DMS153 treated with DMSO at 0.1 percent for 48 hours (cell line): ENCODE results near the gene MELTF.

Experiments used
- DNase-seq: peaks from one replicate; lab custom pipeline; 2025; ENCODE audit not compliant: unreplicated experiment; lab: John Stamatoyannopoulos, UW

MELTF gene

DNA sequence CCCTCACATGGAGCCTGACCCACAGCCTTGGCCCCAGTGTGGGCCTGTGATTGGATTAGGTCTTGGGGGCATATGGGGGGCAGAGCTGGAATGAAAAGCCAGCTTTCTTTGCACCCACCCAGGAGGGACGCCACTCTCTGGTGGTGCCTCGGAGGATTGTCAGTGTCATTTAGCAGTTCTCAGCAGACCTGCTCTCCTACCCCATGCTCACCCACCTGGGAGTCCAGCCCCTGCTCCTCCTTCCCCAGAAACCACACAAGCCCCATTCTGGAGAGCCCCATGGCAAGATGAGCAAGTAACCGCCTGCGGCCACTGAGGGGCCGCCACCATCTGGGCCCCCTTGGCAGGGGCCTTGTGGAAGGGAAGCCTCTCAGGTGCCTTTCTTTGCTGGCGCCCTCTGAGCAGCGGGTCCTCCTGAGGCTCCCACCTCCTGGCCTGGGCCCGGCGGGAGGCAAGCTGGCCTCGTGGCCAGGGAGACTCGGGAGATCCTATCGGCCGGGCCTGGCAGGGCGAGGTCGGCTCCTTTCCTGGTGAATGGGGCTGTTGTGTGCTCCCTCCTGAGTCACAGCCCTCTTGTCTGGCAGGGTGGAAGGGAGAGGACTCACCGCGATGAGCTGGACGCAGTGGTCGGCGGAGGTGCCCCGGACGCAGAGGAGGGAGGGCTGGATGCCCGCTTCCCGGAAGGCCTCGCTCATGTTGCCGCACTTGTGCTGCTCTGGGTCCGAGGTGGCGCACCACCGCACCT lies 2.3 kb downstream of the MELTF start:
- DNase-seq, result no peak

DNA sequence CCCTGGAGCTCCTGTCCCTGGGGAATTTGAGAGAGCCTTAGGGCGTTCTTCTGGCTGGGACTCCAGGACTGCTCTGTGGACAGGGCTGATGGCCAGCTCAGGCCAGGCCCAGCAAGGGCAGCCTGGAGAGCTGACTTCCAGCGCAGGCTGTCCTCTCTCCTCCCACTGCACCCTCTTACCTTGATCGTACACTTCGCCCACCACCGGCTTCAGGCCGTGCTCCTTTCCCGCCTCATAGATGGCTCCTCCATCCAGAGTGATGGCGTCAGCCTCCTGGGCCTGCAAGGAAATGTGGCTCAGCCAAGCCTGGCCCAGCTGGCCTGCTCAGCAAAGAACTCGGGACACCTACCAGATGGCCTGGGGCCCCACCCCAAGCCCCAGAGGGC lies 3.1 kb downstream of the MELTF start:
- DNase-seq, result no peak

DNA sequence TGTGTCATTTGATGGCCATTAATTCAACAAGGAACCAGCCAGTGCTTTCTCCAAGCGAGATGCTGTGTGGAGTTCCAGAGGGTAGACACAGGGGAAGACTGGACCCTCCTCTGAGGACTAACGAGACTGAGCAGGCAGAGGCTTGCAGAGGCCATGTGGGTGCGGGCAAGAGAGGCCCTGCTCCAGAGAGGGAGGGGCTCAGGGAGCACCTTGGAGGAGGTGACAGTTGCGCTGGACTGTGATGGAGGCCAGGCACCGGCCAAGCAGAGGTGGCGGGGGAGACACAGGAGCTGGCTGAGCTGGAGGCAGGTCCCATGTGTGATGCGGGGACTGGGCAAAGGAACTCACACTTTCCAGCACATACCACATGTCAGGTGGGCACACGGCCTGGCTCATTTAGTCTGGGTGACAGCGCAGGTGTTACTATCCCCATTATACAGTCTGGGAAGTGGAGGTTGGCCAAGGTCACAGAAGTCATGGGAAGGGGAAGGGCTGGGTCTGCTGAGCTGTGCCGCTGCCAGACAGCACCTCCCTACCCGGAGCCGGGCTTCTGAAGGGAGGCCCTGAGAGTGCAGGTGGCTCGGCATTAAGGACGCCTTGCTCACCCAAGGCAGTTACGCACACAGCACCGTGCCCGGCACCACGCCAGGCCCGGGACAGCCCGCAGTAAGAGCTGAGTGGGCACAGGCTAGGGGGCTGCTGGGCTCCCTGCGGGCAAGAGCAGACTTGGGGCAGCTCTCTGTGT lies 3.7 kb downstream of the MELTF start:
- DNase-seq, result no peak

DNA sequence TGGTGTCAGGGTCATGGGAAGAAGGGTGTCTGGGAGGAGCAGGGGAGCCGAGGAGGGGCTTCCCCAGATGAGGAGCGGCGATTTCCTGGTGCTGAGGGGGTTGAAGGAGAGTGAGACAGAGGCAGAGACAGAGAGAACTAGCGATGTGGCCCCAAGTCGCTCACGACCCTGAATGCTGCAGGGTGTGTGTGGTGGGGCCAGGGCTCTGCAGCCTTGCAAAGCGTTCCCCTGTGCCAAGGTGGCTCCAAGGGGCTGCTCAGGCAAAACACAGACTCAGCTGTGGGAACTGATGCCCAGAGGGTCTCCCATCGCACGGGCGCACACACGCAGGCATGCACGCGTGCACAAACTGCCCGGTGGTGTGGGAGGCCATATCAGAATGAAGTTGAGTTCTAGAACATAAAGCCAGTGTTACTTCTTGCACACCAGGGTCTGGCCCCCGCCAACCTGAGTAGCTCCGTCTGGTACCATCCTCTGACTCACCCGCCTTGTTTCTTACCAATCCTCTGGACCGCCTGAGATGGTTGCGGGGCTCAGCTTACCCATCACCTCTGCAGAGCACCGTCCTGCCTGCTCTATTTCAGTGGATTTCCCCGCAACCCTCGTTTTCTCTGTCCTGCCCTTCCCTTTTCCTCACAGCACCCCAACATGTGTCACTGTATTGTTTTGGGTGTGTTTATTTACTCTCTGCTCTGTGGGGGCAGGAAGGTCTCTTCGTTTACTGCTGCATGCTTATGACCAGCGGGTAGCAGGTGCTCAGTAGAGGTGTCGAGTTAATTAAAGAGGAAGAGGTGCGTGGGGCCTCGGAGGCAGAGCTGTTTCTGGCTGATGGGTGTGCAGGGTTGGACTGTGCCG lies 4.5 kb downstream of the MELTF start:
- DNase-seq, result no peak

DNA sequence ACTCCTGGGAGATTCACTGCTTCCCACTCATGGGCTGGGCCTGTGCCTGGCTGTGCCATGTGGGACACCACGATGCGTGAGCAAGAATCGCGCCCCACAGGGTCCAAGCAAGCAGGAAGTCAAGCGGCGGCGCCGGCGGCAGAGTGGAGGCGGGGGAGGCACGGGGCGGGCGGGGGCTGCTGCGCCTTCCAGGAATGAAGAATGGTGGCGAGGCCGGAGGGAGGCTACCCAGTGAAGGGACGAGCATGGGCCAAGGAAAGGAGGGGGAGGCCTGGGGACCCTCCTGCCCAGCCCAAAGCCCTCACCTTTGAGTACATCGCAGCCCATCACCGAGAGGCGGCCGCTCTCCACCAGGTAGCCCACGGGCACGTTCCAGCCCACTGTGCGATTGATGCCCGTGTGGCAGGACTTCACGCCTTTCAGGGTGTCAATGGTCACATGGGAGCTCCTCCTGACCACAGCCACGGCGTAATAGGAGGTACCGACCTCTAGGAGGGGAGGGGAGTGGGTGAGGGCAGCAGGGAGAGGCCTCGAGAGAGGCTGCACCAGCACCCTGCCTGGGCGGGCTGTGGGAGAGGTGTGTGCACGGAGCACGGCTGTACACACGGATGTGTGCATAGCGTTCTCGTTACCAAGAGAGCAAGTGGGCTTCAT lies 5.5 kb downstream of the MELTF start:
- DNase-seq, result no peak

DNA sequence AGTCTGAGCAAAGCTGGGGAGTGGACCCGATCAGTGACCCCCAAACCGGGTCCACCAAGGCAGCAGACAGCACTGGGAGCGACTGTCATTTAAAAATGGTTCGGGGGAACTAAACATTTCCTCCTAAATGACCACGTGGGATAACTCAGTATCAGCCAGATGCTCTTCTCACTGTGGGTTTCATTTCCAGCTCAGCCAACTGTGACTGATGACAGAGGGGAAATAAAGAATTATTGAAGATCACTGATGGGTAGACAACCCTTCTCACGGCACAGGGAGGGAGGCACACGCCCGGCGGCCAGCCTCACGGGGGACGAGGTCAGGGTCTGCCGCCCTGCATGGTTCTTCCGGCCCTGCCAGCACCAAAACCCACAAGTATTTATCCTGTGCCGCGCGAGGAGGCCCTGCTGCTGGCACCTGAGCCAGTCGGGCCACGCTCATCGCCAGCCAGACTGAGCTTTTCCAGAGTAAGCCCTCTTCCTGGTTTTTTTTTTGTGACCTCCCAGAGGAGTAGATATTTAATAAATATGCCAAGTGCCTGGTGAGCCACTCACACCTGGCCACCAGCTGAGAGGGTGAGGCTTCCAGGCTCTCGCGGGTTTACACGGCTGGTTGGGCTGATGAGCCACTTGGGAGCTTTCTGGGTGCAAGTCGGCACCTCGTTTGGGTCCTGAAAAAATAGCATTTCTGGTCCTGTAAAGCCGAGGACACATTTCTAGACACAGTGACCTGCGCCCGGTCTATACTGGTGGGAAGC lies 6.2 kb downstream of the MELTF start:
- peak; percentile 48 for DNase-seq

DNA sequence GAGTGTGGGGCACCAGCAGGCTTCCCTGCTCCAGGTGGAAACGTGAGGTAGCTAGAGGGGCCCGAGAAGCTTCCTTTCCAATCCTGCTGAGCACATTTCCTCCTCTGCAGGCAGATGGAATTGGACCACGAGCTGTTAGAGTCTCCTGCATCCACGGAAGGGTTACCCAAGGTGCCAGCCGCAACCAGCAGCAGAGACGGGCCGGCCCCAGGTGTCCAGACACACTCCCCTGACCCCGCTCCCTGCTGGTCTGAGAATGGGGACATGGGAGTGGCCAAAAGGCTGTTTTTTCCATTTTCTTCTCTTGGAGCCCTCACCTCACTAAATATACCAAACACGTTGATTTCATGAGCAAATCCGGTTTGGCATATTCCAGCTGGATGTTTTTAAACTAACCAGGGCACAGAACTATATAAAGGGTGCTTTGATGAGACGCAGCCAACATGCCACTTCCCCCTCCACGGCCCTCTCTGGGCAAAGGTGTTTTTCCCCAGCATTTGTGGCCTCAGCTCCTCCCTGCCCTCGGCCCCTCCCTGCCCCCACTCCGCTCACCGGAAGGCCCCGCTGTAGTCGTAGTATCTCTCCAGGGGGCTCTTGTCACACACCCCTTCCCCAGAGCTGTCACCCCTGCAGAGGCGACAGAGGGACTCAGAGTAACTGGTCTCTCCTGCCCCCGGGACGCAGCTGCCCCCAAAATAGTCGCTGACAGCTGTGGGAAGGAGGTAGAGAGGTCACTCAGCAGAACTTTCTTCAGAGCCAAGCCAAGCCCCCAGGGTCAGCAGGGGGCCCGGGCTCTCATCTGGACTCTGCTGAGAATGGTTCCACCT lies 7.0 kb downstream of the MELTF start:
- DNase-seq, result no peak

DNA sequence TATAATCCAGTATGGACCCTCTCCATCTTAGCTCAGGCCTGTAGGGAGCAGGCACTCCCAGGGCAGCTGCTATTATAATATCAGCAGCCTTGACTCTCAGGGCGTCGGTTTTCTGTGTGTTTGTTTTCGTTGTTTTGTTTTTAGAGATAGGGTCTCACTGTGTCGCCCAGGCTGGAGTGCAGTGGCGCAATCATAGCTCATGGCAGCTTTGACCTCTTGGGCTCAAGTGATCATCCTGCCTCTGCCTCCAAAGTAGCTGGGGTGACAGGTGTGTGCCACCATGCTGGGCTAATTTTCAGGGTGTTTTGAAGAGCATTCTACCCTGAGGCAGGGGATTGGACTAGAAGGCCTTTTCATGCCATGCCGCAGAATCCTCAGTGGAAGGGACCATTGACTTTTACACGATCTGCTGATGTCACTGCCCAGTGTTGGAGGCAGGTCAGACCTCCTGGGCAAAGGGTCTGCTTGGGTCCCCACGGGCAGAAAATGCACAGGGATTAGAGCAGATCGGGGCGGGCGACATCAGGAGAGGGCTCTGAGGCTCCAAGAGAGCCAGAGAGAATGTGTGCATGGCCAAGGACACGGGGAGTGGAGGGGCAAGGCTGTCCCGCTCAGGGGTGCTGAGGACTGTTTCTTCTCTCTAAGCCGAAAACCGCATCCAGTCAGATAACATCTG lies 7.8 kb downstream of the MELTF start:
- no peak for DNase-seq

DNA sequence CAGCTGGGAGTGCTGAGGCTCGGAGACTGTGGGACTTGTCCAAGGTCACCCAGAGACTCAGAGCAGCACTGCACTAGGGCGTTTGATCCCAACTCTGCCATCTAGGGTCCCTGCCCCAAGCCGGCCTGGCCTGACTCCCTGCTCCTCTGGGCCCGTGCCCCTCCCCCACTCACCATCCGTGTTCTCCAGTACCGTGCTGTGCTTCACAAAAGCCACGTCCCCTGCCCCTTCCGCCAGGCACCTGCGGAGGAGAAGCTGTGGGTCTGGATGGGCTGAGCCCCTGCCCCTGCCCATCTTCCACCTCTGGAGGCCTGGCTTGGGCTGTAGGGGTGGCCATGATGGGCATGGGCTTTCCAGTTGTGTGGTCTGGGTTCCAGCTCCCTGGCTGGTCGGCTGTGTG lies 8.4 kb downstream of the MELTF start:
- no peak for DNase-seq

DNA sequence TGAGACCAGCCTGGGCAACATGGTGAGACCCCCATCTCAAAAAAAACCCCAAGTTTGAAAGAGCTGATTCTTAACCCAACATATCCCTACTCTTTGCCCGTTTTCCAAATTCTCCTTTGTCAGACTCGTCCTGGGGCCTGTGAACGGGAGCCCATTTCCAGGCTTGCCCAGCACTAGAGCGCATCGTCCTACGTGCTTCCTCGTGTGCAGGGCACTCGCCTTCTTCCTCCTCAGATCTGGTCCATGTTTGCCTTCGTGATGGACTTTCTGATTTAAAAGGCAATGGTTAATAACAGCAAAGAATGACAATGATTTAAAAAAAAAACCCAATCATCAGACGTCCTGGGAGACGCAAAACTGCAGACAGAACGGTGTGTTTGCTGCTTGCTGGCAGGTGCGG lies 10.1 kb downstream of the MELTF start:
- no peak for DNase-seq

DNA sequence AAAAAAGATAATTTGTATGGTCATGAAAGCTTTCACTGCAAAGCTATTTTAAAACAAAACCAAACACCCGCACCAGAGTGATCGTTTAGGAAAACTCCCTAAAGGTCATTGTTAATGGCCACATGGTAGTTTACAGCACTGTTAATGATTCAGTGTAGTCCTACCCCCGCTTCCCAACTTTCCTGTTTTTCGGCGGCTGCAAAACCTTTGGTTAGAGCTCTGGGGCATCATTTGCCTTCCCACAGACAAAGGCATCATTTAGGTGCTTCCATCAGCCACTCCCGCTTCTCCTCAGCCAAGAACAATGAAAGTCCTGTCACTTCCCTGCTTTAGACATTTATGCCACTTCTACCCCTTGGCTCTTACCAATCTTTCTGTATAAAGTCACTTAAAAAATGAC lies 10.6 kb downstream of the MELTF start:
- no peak for DNase-seq

DNA sequence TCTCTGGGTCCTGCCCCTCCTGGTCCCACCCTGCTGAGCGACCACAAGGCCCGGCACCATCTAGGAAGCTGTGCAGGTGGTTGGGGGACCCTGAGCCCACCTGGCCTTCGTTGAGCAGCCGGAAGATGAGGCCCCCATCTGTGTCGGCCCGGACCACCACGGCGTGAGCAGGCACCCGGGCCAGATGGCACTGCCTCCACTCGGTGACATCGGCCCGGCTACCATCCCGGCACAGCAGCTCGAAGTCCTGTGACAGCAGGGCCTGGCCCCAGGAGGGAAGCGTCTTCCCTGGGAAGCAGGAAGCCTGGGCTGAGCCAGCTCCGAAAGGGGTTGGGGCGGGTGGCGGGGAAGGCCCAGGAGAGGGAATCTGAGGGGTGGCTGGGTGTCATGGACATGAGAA lies 12.6 kb downstream of the MELTF start:
- DNase-seq, result no peak

DNA sequence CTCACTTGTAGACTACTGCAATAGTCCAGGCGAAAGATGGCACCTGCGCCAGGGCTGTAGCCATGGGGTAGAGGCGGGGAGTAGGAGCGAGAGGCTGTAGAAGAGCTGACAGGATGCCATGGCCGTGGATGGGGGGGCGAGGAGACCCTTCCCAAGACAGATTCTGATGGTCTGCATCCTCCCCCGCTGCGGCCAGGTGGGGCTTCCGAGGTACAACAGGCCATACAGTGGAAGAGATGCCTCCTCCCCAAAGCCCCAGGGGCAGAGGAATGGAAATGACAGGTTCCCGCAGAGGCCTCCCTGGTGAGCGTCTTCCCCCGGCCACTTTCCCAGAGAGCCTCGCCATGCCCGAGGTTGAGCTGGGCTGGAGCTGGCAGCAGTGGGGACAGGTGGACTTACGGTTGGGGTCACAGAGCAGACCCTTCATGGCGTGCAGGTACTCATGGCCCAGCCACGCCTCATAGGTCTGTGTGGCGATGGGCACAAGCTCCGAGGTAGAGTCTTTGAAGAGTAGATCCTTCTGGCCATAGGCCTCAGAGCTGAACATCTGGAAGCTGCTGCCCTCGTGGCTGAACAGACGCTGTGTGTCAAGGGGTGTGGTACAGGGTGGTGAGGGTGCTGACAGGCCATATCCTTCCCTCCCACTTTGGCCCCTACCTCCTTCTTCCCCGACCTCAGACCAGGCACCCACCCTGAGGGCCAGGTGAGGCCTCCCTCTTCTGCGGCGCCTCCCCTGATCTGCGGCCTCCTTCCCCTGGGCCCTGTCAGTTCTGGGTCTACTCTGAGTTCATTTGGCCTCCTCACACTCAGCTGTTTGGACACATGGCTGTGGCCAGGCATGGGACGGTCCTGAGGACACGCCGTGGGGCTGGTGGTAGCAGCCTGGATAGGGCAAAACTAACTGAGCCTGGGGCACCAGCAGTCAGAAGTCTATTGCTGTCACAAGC lies 13.6 kb downstream of the MELTF start:
- DNase-seq, result no peak

DNA sequence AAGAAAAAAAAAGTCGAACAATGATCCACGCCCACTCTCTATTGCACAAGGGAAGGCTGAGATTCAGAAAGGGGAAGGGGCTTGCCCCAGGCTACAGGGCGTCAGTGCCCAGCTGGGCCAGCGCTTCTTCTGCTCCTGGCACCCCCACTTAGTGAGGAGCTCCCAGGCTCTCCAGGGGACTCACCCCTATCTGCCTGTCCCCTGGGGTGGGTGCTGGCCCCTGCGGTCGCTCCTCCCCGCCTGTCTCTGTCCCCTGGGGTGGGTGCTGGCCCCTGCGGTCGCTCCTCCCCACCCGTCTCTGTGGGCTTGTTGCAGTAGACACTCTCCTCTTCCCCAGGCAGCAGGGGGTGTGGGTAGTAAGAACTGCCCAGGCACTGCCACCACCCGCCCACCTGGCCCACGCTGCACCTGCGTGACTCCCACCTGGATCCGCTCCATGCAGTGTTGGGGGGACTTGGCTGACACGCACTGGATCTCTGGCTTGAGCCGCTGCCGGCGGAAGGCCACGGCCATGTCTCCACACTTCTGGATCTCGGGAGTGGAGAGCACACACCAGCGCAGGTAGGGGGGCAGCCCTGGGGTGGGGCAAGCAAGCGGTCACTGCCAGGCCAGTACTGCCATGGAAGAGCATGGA lies 14.6 kb downstream of the MELTF start:
- DNase-seq, result no peak

DNA sequence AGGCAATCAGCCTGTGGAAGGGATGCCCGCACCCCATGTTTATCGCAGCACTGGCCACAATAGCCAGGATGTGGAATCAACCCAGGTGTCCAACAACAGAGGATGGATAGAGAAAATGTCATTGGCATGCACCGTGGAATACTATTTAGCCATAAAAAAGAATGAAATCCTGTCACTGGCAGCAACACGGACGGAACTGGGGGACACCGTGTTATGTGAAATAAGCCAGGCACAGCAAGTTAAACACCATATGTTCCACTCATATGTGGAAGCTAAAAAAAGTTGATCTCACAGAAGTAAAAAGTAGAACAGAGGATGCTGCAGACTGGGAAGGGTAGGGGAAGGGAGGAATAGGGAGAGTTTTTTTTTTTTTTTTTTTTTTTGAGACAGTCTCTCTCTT lies 15.6 kb downstream of the MELTF start:
- DNase-seq, result no peak

DNA sequence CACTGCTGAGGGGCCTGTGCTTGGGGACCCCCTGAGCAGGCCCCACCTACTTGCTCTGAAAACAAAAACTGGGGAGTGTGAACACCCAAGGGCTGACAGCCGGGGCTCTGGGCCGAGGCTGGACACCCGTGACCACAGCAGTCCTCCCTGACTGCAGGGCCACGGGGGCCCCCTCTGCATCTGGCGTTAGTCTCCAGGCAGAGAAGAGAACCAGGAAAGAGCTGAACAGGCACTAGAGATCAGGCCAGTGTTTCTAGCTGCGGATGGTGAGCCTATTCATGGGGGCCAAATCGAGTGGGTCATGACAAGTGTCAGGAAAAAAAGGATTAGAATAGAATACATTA lies 17.1 kb downstream of the MELTF start:
- no peak for DNase-seq

DNA sequence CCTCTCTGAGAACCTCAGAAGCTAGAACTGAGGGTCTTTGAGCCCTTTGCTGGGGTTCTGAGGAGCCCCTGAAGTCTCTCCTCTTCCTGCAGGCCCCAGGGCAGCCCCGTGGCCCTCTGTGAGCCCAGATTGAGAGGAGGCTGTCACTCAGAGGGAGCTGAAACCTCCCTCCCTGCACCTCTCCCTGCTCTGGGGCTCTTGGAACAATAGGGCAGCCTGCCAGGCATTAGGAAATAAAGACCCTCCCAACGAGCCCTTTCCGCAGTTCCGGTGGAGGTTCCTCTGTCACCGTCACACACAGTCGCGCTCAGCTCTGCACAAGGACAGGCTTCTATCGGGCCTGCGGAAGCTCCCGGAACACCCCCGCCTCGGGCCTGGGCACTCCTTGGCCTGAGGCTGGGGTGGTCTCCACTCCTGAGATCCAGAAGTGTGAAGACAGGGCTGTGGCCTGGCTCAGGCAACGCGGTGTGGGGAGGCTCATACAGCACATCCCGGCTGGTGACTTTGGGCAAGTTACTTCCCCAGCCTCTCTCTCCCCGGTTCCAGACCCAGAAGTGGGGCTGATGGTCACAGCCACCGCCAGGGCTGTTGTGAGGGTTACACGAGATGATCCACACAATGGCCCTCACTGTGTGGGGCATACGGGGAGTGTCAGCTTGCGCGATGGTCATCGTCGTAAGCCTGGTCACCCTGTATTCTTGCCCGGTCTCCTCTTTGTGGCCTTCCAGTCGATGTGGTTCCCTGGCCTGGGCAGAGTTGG lies 17.7 kb downstream of the MELTF start:
- DNase-seq, result no peak
